NCI-H1105 treated with DMSO at 0.1 percent for 48 hours (cell line): ENCODE data around the gene MEPCE.
"Not testable (repeated sequence)": the region's sequence is repeated elsewhere in the genome, so short reads cannot be mapped to it uniquely, and the experiment has no call there.

Experiments
- DNase-seq: peaks from one replicate; lab custom pipeline; 2025; lab: John Stamatoyannopoulos, UW

The MEPCE gene, protein sequence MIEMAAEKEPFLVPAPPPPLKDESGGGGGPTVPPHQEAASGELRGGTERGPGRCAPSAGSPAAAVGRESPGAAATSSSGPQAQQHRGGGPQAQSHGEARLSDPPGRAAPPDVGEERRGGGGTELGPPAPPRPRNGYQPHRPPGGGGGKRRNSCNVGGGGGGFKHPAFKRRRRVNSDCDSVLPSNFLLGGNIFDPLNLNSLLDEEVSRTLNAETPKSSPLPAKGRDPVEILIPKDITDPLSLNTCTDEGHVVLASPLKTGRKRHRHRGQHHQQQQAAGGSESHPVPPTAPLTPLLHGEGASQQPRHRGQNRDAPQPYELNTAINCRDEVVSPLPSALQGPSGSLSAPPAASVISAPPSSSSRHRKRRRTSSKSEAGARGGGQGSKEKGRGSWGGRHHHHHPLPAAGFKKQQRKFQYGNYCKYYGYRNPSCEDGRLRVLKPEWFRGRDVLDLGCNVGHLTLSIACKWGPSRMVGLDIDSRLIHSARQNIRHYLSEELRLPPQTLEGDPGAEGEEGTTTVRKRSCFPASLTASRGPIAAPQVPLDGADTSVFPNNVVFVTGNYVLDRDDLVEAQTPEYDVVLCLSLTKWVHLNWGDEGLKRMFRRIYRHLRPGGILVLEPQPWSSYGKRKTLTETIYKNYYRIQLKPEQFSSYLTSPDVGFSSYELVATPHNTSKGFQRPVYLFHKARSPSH

DNA sequence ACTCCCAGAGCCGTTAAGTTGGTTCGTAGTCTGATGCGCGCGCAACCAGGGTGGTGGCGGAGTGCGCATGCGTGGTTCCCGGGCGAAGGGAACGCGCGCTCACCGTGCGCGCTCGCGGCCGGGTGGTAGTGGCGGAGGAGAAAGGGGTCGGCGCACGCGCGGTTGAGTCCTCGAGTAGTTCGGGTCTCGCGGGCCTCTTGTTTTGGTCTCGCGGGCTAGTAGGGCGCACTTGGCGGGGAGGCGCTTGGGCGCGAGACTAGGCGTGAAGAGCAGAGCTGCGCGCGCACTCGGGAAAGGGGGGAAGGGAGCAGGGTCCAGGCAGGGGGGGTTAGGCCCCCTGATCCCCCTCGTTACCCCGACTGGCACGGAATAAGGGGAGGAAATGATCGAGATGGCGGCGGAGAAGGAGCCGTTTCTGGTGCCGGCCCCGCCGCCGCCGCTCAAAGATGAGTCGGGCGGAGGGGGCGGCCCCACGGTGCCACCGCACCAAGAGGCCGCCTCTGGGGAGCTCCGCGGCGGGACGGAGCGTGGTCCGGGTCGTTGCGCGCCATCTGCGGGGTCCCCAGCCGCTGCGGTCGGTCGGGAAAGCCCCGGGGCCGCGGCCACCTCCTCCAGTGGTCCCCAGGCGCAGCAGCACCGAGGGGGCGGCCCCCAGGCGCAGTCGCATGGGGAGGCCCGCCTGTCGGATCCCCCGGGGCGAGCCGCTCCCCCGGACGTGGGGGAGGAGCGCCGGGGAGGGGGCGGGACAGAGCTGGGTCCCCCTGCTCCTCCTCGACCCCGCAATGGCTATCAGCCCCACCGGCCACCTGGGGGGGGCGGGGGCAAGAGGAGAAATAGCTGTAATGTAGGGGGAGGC, at the start of gene MEPCE:
MEPCE (plus strand) TSS at position 195 of the 856 bp plus-strand sequence; CDS start at position 383, 188 bp downstream.
- DNase-seq = peak; percentile 94

DNA sequence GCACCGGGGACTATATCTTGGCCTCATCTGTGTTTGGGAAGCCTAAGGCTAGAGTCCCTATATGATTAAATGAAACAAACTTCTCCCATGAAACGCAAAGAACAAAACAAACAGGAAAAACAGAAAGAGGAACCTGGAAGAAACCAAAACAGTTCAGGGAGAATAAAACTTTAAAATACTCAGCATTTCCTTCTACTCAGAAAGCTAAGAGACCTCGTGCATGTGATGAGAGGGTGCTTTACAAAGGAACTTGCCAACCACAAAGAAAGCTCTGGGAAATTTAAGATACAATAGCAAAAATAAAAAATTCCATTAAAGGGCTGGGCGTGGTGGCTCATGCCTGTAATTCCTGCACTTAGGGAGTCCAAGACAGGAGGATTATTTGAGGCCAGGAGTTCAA, 49.4 kb upstream of the MEPCE start:
- no peak for DNase-seq

GRCh38 chr7:100381531-100382233, 47.9 kb upstream of the MEPCE start:
- DNase-seq = not testable (repeated sequence)

GRCh38 chr7:100382234-100382853, 47.3 kb upstream of the MEPCE start:
- not testable (repeated sequence) for DNase-seq

DNA sequence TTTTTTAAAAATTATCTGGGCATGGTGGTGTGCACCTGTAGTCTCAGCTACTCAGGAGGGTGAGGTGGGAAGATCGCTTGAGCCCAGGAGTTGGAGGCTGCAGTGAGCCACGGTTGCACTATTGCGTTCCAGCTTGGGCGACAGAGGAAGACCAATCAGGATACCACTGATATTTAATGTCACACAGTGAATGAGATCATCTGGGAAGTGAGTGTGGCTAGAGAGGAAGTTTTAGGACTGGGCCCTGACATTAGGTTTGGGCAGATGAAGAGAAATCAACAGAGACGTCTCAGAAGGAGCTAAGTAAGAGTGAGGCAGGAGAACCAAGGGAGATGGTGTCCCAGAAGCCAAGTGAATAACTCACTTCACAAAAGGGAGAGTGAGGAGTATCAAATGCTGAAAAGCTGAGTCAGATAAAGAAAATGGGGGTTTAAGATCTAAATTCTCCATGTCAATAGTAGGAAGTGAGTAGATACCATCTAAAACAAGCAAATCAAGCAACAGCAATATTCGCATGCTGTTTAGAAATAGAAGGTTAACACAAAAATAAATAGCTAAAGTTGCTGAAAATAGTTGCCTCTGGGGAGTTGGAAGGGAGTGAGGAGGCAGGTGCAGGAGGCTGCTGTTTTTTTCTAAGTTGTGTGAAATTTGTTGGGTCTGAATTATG, 44.9 kb upstream of the MEPCE start:
- no peak for DNase-seq

GRCh38 chr7:100386940-100387339, 42.7 kb upstream of the MEPCE start:
- DNase-seq = no peak

DNA sequence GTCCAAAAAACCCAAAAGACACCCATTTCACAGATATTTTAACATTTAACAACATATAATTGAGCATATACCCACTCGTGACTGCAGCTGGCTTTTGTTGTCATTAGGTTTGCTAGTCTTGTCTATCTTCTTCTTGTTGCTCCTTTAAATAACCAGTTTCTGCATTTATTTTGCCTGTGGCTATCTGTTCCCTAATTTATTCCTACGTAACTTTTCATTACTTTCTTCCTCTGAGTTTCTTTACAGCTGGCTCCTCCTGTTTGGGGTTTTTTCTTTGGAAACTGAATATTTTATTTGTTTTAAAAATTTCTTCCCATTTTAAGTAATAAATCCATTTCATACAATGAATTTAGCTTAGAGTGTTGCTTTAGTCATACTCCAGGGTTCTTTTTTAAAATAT, 41.9 kb upstream of the MEPCE start:
- no peak for DNase-seq

DNA sequence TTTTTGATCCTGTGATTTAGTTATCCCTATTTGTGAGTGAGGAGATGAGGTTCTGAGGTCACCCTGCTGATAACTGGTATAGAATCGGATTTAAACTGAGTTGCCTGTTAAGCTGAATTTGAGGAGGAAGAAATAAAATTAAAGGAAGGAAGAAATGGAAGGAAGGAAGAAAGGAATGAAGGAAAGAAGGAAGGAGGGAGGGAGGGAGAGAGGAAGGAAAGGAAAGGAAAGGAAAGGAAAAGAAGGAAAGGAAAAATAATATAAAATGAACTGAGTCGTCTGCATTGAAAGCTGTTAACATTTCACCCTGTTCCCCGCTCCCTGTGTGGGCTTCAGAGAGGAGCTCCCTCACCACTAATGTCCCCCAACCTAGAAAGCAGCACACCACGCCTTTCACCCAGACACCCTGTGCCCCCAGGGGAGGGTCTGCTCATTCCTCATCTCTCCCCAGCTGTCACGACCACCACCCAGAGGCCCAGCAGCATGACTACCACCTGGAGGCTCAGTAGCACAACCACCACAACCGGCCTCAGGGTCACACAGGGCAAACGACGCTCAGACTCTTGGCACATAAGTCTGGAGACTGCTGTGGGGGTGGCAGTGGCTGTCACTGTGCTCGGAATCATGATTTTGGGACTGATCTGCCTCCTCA, 40.1 kb upstream of the MEPCE start:
- no peak for DNase-seq

DNA sequence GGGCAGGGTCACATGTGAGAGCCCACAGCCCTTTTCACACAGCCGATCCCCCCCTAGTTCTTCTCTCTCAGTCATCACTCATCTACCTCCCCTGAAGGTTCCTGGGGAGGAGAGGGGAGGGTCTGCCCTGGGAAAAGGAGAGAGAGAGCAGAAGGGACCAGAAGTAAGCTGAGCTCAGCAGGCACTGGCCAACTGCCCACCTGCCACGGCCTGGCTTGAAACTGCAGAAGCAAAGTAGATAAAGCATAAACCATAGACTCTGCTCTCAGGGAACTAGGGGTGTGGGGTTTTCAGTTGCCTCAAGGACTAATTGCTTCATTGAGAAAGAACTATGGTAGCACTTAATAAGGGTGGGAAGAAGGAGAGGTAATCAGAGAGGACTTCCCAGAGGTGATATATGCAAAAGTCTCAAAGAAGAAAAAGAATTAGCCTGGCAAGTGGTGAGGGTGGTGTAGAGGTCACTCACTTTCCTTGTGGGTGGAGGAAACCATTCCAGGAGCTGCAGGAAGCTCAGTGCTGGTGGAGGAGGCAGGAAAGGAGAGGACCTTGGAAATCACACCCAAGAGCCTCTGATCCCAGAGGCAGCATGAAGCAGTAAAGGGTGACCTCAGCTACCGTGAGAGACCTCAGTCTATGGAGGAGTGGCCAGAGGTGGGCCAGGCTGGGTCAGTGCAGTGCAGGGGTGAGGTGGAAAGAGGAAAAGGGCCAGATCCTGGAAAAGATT, 39.2 kb upstream of the MEPCE start:
- DNase-seq = no peak

DNA sequence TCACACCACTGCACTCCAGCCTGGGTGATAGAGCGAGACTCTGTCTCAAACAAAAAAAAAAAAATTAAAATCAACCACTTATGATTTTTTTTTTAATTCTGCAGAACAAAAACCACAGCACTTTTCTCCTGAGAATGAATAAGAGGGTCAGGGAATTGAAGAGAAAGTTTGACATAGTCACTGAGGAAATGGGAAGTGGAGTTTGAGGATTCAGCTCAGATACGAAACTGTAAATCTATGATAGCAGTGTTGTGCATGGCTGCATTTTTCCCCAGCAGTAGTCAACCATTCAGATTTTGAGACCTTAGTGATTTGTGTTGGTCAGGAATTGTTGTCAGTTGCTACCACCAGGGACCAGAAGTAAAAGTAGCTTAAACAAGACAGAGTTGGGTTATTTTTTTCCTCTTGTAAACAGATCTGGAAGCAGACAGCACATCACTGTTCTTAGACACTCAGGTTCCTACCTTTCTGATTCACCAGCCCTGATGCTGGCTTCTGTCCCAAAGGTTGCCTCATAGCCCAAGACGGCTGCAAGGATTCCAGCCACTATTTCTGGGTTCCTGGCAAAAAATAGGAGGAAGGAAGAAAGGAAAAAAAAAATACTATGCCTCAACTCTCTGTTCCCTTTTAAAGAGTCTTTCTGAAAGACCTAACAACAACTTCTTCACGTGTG, 36.3 kb upstream of the MEPCE start:
- no peak for DNase-seq

GRCh38 chr7:100394077-100394476, 35.6 kb upstream of the MEPCE start:
- DNase-seq = no peak

DNA sequence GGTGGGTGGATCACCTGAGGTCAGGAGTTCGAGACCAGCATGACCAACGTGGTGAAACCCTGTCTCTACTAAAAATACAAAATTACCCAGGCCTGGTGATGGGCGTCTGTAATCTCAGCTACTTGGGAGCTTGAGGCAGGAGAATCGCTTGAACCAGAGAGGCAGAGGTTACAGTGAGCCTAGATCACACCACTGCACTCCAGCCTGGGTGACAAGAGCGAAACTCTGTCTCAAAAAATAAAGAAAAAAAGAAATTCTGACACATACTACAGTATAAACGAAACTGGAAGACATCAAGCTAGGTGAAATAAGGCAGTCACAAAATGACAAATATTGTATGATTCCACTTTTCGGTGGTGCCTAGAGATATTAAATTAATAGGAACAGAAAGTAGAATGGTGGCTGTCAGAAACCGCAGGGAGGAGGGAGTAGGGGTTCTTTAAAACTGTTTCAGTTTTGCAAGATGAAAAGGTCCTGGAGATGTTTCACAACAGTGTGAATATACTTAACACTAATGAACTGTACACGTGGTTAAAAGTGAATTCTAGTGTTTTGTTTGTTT, 33.1 kb upstream of the MEPCE start:
- DNase-seq = no peak

GRCh38 chr7:100397315-100398081, 32.1 kb upstream of the MEPCE start:
- DNase-seq = no peak

DNA sequence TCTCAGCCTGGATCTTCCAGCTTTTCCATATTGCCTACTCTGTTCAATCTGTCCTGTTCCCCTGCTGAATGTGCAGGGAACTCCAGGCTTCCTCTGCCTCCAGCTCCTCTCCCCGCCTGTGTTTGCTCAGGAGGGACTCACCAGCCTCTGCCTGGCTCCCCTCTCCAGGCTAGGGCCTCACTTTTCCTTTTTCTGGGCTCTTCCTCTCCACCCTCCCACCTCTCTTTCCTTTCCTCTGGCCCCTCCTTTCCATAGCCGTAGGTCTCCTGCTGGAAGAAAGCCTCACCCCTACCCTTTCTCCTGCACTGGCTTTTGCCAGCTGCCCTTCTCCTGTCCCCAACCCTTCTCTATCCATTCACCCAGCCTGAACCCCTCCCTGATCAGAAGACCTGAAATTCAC, 31.4 kb upstream of the MEPCE start:
- DNase-seq = no peak

DNA sequence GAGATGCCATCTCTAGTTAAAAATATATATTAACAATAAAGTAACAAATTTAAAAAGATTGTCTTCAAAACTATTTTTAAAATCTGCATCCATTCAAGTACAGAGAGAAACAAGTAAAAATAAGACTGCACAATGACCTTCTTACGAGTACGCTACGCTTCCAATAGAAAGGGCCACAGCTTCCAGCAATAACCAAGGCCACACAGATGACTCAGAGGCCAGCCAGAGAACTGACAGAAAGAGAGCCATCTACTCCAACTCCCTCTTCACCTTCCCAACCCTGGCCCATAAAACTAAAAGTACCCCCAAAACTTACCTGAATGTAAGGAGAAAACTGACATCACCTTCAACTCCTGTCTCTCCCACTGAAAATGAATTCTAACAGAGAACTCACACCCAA, 29.6 kb upstream of the MEPCE start:
- DNase-seq = no peak

DNA sequence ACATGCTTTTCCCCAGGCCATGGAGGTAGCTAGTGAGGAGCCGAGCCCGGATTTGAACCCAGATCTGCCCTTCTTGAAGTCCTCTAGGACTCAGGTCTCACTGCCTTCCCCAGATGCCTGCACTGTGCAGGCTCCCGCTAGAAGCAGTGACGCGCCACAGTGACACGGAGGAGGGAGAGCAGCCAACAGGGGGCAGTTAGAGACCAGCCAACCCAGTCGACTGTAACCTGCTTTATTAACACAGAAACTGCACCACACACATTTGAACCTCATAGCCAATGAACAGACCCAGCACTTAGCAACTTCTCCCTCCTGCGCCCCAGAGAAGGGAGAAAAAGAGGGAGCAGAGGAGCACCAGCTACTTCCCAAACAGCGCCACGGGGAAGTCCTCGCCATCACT, 29.0 kb upstream of the MEPCE start:
- no peak for DNase-seq

- no peak for DNase-seq
These were observed 27.8 kb upstream of the MEPCE start for GRCh38 chr7:100401811-100402210.

GRCh38 chr7:100402241-100402640, 27.4 kb upstream of the MEPCE start:
- DNase-seq = no peak
